Left forelimb (tissue), 1 donor: Measurements from ENCODE around the gene UBE2U.

Experiments
- DNase-seq: peaks from one replicate; pipeline ENCODE4 v3.0.0-alpha.2; 2018; ENCODE audit warnings: low spot score

Gene UBE2U, protein sequence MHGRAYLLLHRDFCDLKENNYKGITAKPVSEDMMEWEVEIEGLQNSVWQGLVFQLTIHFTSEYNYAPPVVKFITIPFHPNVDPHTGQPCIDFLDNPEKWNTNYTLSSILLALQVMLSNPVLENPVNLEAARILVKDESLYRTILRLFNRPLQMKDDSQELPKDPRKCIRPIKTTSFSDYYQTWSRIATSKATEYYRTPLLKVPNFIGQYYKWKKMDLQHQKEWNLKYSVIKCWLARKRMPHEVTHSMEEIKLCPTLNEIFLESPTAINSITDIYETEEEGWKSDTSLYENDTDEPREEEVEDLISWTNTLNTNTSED

DNA sequence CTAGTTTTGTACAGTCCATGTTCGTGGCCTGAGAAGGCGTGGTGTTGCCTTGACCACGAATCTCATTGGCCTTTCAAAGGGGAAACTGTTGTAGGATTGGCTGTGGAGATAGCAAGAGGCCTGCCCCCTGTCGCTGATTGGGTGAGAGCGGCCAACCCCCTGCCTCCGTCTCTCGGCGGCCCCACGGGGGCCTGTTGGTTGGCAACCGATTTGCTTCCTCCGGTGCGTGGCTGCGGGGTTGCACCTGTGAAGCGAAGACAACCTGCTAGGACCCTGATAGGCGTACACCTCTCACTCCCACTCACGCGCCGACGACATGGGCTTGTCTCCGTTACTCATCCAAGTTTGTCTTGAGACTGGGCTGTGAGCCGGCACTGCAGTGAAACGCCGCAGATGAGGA is at the start of gene UBE2U:
UBE2U (plus strand) TSS at position 204 of the 400 bp plus-strand sequence. CDS start 428 bp downstream, outside the sequence.
- DNase-seq = no peak

DNA sequence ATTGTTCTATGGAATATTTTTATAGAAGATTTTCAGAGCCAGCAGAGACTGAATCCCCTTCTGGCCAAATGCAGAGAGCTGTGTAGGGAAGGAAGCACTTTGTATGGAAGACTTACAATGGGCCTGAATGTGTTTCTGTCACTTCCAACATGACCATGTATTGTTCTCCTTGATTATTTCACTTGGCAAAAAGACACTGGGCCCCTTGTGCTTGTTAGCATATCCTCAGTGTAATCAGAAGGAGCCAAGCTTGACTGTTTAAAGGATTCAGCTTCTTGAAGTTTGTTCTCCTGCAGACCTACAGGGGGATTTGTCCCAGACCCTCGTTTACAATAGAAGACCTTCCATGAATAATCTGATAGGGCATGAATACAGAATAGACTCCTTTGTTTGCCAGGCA is 48.1 kb upstream of the UBE2U start:
- DNase-seq = no peak

DNA sequence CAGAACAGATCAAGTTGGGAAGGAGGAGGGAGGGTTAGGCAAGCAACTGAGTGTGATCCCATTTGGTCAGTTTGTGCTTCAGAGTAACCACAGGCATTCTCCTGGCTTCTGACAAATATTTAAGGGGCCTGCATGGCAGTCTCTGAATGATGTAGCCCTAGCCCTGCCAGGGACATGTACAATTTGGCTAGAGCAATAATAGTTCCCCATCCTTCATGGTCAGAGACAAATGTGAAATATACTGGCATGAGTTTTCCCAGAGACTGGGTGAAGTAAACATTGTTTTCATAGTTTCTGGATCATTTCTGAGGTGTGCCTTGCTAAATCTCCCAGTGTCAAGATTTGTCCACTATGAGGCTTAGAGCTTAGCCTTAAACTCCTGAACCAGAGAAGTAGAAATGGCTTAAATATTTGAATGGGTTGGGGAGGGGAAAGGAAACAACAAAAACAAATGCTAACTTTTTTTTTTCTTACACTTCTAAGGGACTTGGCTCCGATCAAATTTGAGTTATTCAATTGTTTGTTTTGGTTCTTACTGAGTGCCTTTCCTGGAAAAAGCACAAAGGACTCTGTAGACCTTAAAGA is 42.0 kb upstream of the UBE2U start:
- no peak for DNase-seq

DNA sequence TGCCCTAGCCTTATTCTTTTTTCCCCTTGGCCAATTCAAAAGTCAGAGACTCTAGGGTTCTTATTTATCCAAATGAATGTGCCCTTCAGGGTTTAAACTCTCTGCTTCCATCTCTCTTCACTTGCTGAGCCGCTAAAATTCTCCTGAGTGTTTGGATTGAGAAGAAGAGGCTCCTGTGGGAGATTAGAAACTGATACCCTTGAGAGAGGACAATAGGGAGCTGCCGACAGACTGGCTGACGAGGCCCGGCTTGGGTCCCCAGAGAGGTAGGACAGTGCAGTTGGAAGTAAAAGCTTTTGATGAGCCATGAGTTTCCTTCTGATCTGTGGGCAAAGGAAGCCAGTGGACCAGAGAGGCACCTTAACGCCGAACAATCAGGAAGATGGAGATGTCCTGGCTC is 41.3 kb upstream of the UBE2U start:
- no peak for DNase-seq

DNA sequence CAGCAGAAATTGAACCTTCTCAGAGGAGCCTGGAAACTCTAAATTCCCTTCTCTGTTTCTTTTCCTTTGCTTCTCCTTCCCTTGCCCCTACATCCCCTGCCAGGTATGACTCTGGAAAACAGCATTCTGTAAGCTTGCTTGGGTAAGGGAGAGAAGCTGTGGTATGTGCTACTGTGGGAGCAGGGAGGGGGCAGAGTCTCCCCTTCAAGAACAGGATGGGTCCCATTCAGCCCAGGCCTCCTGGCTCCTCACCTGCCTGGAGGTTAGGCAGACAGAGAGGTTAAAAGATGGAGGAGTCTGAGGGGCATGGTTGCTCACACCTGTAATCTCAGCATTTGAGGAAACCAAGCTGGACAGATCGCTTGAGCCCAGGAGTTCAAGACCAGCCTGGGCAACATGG is 40.6 kb upstream of the UBE2U start:
- DNase-seq = no peak

DNA sequence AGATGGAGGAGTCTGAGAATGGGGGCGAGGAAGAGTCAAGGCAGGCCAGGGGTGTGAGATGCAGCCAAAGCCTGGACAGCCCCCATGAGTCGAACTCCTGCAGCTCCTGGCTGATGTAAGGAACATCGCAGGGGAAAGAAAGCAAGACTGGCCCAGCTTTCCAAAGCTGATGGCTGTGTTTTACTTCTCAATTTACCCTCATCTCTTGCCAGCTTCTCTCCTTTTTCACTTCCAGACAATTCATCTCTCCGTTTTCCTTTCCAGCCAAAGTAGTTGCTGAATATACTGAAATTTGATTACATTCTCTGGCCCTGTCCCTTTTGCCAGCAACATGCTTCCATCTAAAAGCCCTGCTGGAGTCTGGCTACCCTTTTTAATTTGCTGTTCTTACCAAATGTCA is 40.0 kb upstream of the UBE2U start:
- DNase-seq = no peak

DNA sequence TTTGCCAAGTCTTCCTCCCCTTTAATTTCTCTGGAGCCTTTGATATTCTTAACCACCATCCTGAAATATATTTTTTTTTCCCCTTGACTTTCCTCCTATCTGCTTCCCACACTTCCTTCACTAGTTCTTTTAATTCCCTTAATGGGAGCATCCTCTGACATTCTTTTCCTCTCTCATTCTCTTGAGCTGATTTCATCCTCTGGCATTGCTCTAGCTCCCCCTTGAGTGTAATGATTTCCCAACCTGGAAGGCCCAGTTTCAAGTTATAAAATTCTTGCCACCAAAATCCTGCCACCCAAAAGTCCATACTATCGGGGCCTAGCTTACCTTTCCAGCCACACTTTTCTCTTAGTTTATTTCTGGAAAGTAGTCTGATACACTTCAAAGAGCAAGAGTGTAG is 39.5 kb upstream of the UBE2U start:
- no peak for DNase-seq

DNA sequence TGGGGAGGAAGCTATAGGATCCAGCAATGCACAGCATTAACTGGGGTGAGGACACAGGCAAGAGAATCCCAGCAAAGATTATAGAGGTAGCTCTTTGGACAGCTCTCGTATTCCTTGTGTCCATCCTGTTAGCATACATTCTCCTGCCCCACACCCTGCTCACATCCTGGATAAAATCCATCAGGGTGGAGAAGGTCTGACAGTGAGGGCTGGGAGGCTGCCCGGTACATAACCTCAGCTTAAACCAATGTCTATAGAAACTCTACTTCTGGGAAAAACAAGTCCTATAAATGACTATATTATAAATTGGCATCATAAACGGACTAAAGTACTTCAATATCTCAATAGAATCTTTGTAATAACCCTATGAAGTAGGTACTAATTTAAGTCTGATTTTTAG is 36.8 kb upstream of the UBE2U start:
- no peak for DNase-seq

DNA sequence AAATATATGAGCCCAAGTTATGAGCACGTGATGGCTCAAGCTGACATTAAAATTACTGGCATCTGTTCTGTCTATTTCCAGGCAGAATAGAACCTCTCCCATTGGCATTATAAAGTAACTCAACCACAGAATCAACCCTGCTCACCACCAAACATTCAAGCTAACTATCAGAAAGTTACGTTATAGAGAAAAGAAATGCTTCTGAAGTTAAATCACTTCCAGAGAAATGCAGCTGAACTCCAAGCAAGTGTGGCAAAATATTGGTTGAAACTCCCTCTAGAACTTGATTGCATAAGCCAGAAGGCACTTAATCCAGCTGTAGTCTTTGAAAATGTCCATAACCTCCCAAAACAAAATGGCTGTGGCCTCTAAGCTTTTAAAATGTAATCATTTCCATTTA is 36.2 kb upstream of the UBE2U start:
- DNase-seq = no peak

DNA sequence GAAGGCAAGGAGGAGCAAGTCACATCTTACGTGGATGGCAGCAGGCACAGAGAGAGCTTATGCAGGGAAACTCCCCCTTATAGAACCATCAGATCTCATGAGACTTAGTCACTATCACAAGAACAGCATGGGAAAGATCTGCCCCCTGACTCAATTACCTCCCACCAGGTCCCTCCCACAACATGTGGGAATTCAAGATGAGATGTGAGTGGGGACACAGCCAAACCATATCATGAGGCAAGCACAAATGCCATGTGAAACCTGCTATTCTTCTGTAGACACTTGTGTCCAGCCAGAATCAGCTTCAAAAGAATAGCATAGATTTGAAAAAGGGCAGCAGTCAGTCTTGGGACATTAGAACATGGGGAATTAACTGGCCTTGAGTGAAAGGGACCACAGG is 32.2 kb upstream of the UBE2U start:
- DNase-seq = no peak

DNA sequence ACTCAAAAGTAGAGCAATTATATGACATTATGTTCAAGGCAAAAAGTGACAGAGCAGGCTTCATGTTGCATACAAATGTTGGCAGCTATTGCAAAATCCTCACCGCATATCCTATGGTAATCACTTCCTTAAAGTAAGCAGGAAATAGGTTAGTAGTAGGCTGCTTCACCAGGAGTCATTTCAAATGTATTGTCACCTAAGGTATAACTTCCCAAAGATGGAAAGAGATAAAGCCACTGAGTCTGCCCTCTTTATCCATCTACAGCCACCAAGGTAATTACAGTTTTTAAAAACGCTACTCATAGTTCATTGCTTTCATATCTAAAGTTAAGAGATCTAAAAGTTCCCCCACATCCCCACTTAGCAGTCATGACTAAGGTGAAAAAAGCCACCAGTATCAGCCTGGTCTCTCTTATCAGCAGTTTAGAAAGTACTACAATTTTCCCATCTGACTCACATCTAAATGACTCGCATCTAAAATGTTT is 31.6 kb upstream of the UBE2U start:
- no peak for DNase-seq

DNA sequence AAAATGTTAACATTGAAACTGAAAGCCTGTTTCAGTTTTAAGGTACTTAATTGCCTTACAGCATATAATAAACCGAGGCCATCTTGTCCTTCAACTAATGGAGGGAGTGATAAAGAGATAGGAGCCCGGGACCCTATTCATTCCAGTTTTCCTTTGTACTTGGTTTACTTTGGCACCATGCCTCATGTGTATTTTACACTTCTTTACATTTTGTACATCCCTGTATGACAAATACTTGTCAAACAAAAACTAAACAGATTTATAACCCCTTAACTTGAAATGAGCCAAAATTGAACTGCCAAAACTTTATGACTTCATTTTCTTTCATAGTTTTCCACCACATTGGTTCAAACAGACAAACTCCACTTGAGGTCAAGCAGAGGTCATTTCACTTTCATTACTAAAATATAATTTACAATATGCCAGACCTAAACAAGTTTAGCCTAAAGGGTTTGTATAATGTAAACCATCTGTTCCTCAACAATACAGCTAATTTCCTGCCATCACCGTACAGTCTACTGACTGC is 30.9 kb upstream of the UBE2U start:
- no peak for DNase-seq

DNA sequence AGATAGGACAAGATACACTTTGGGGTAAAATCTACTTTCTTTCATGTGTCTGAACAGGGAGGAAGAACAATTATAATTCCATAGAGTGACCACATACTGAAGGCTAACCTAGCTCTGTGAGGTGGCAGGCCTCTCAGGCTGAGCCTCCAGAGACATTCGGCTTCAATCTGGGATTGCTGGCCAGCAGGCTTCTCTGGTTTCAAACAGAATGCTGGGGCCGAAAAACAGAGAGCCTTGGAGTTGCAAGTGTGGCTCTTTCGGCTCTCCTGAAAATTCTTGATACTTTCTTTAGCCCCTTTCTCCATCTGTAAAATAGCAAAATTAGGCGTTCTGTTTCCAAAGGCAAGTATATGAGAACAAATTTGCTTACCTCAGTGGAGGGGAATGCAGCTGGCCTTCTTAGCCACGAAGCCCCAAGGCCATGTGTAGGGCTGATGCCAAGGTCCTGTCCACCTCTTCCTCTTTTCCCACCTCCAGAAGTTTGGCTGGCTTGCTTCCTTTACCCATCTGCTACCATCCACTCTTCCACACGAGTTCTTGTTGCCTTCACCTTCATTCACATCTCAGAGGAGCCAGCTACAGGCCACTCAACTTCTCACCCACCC is 30.0 kb upstream of the UBE2U start:
- no peak for DNase-seq

DNA sequence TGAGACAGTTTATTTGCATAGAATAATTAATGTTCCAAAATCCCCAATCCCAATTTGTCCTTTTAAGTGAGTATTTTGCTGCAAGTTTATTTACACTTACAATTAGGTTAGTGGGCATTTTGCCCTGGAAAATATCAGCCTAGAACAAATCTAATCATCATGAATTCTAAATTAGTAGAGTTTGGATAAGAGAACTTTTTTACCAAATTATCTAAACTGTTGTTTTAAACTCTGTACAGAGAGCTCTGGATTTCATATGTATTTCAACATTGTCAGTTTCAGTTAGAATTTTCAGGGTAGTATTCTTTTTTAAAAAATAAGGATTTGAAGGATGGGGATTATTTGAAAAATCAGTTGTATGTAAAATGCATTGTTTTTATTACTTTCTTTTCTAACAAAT is 27.8 kb upstream of the UBE2U start:
- no peak for DNase-seq

DNA sequence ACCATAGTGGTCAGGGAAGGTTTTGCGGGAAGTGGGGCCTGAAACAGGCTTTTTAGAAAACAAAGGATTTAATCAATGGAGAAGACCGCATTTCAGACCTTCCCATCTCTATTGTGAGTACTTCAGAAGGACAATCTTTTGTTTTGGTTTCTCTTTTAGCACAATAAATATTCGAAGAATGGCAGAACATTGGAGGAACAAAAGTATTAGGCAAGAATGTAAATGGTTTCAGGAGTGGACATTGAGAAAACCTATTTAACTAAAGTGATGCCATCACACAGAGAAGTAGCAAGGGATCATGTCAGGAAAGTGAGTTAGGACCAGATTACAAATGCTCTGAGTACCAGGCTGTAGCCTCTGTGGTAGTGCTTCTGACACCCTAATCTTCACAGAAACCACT is 26.8 kb upstream of the UBE2U start:
- no peak for DNase-seq

DNA sequence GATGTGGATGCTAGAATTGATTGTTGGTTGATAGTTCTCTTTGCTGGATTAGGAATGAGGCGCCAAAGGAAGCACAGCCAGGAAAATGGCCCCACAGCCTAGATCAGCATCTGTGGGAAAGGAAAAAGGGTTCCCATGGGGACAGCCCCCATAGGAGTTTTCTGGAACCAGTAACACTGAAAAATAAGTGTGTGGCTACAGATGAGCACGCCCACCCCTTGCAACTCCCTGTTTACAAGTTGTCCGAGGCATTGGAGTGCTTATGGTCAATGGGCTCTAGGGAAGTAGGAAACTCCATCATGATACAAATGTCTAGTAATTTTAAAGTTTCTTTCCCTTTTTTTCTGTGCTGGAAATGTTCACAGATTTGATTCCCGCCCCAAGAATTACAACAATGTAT is 23.8 kb upstream of the UBE2U start:
- DNase-seq = no peak

DNA sequence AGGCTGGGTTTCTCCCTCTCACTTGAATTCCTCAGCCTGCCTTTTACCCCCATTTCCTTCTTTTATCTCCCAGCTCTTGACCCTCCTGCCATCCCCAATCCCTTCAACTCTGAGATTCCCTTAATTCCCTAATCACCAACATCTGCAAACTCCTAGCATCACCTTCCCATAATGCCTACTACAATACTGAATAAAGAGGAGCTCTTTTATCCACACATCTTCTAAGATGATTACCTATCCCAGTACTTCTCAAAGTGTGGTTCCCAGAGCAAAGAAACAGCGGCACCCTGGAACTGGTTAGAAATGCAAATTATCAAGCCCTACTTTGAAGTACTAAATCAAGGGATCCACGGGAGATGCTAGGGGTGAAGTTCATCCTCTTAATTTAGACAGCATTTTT is 21.2 kb upstream of the UBE2U start:
- DNase-seq = no peak

DNA sequence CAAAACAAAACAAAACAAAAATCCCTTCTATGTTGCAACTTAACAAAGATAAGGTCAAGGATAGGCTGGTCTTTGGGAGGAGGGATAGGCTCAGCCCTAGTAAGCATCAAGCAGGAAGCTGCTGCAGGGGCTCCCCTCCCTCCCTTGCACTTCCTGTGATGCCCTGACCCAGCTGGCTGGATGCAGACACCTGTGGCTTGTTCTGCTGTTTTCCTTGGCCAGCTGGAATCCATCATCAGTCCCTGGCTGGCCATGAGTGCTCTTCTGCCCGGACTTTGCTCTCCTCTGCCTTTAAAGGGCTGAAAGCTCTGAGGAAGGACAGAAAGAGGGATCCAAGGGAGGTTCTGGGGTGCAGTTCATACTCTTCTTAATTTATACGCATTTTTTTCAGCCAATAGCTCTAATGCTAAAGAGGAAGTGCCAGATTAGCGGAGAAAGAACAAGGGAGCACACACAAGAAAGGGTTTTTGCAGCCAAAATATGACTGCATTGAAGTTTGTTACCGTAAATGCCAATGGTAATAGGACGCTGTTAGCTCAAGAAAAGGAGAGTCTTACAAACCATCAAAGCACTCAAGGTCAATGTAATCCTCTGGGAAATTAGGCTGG is 19.9 kb upstream of the UBE2U start:
- no peak for DNase-seq

DNA sequence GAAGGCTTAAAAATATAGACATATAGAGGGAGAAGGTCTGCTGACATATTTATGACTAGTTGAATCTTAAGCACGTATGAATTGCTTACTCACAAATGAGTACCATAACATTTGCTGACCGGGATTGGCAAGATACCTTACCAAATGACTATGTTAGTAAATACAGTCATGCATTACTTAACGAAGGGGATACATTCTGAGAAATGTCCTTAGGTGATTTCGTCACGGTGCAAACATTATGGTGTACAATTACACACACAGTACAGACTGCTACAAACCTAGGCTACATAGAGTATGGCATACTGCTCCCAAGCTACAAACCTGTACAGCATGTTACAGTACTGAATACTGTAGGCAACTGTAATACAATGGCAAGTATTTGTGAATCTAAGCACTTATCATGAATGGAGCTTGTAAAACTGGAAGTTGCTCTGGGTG is 19.4 kb upstream of the UBE2U start:
- no peak for DNase-seq

DNA sequence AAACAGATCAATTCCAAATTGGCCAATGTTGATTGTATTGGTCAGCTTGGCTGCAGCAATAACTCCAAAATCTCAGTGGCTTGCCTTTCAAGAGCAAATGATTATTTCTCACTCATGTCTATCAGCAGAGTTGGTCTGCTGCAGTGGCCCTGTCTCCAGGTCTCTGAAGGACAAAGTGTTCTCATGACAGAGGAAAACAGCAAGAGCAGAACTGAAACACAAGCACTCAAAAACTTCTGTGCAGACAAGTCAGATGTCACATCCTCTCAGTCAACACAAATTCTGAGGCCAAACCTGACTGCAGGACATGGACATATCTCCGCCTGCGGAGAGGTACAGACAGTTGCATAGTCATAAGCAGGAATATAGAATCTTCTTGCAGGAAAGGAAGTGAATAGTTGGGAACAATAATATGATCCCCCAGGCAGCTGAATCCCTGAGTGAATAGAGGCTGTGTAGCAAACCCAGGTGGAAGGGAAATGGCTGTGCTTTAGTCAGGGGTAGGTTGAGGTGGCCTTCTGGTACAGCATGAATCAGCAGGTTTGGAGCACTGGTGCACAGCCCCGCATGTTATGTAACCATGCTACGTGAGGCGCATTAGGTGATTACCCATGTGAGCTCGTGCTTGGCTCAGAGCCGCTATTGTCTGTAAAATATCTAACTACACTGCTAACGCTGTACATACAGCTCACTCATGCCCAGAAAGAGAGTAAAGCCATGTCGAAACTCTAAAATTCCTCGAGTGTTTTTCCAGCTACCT is 17.1 kb upstream of the UBE2U start:
- no peak for DNase-seq

DNA sequence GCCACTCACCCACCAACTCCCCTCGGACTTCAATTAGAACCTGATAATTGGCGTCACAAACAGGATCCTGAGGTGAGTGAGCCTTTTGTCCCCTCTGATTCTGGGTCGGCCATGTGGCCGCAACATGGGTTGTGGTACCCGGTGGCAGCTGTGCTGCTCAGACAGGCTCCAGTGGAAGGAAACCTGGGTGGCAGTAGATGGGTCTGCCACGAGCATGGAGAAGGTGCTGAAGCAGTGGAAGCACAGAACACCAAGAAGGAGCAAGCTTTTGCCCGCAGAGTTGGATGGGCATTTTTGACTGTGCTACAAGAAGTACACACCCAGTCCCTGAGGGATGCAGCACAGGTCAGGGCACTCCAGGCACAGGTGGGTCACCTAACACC is 16.5 kb upstream of the UBE2U start:
- no peak for DNase-seq

DNA sequence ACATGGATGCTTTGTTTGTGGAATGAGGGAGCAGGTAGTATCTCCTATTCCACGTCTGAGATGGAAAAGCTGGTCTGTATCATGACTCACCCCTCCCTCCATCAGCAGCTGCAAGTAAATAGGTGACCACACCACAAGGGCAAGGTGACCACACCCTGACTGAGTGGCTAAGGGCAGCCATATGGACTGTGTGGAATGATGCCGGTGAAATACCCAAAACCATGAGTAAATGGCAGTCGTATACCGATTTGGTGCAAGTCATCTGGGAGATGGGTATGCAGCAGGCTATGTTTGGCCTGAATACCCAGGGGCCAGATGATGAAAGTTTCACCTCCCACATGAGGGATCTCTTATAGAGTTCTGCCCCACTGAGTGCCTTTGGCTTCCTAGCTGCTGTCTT is 15.8 kb upstream of the UBE2U start:
- no peak for DNase-seq
